HG02943 (cell line): ENCODE measurements around the gene RPL22.
"Not testable (repeated sequence)": the region's sequence is repeated elsewhere in the genome, so short reads cannot be mapped to it uniquely, and the experiment has no call there.

Source experiments
- ATAC-seq: cut with Tn5 transposase; IDR thresholded peaks from one replicate; pipeline ENCODE4 v1.9.1; 2021; ENCODE audit warnings: mild to moderate bottlenecking, low read depth, moderate library complexity; ENCODE audit not compliant: unreplicated experiment

Gene RPL22

DNA sequence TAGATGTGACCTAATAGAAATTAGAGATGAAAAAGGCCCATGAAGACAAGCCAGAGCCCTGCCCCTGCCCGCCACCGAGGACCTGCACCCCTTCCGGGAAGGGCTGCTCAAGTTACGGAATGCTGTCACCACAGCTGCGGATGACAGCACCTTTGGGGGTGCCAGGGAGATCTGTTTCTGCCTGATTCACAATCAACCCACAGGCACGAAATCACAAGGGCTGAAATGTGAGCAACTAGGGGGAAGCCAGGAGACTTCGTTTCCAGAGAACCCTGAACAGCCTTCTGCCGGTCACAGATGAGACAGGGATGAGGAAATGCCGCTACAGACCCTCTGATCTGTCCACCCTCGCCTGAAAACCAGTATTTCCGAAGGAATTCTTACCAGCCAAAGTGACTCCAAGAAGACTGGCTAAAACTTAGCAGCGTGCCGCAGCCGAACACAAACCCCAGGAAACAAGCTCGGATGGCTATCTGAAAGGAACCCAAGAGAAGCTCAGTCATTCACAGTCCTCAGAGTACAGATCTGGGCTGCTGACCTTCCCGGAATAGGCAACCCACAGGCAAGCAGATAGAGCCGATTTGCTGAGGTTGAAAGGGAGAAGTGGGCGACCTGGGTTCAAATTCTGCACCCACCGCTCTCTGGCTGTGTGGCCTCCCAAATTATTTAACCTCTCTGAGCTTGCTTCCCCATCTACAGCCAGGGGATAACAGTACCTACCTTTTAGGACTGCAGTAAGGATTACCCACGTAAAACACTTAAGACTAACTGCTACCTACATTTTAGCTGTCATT, 35.3 kb upstream of the RPL22 start:
- no peak for ATAC-seq

DNA sequence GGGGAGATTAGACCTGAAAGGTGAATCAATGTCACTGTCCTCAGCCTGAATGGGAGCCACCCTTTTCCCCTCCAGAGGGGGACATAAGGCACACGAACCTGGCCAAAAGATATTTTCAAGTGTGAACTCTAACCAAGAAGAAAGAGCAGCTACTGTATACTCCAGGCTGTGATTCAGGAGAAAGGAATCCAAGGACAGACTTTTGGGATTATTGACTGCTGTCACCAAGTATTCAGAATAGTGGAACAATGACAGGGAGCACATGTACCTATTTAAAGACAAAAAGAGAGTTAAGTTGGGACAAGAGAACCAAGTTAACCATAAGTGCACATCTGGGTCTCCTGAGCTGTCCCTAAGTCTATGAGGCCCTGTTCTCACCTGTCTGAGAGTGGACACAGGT, 34.0 kb upstream of the RPL22 start:
- no peak for ATAC-seq

DNA sequence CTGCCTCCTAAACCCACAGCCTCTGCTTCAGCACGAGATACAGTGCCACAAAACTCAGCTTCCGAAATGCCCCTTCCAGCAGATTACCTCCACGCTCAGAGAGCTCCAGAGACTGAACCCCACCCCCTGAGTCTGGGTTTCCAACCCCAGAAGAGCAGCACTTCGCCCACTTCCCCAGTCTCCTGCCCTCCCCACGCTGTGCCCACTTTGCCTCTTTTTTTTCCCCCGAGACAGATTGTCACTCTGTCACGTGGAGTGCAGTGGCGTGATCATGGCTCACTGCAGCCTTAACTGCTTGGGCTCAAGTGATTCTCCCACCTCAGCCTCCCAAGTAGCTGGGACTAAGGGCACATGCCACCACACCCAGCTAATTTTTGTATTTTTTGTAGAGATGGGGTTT, 26.3 kb upstream of the RPL22 start:
- ATAC-seq = no peak

DNA sequence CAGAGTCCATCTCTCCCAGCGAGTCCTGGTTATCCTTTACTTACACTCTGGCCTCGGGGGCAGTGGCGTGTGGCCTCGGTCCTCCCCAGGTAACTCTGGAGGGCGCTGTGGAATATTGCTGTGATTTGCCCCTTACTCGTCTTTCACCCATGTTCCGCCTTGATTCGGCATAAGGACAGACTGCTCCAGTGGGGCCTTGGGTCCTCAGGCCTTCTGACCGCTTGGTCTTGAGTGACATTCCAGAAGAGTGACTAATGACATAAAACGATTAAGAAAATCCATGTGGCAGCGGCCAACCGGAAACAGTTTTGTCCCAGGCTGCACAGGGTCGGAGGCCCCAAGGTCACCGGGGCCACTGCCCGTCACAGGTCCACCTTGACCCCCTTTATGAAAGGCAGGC, 25.3 kb upstream of the RPL22 start:
- no peak for ATAC-seq

DNA sequence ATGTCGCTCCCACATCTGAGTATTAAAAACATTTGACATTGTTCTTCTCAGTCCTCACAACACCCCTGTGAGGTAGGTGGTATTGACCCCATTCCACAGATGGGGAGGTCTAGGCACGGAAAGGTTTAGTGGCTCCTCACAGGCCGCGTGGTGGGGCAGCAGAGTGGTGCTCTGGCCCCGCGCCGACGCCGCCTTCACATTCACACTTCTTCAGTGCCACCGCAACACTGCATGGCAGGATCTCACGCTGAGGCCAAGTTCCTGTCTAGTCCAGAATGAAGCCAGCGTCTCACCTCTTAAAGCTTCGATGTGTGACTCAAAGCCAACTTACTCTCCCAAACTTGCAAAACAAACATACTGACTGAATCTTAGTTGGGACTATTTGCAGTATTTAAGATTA, 24.2 kb upstream of the RPL22 start:
- no peak for ATAC-seq

DNA sequence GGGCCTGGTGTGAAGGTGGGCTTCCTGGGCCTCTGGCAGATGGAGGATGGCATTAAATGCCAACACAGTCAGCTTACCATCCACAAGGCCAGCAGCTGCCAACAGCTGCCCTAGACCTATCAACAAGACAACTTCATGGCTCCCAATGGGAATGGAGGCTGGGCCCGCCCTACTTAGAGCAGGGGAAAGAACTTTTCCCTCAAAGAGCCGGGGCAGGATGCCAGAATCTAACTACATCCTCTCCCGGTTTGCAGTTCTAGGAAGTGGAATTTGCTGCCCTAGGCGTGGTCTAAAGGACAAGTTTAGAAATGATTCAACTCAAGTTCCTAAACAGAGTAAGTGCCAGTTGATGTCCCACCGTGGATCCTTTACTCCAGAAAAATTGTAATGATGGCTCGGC, 23.2 kb upstream of the RPL22 start:
- no peak for ATAC-seq

DNA sequence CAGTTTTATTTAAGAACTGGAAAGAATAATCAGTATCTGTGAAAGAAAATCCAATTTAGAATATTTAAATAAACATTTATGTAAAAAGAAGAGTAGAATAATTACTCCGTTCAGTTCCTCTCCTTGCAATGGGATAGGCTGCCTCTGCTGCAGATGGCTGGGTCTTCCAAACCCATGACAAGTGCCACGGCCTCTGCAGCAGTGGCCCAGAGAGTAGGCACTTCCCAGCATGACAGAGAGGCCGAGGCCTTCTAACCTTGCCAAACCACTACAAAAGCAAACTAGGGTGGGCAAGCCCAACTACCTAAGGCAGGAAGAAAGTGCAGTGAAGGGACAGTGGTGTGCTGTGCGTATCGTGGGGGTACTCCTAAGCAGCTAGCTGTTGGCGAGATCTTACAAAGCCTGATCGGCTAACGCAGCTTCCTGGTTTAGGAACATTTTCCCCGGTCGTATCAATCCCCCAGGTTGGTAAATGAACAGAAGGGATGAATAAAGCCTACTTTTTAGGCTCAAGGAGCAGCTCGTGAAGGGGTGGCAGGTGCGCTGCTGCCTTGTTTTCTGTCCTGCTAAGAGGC, 21.9 kb upstream of the RPL22 start:
- ATAC-seq = no peak

DNA sequence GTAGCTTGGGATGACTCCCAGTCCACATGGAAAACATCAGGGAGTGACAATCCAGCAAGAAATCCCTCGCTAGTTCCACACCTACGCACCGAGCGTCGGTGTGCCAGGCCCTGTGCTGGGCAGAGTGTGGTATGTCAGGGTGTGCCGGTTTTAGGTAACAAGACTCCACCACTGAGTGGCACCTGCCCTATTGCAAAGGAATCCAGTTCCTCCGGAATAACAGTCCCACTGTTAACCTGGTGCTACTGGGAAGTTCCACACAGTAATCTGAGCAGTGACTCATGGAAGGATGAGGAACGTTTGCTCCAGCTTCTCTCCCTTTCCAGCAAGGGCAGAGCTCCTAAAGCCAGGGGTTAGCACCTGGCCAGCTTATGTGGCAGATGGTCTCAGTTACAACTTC, 20.8 kb upstream of the RPL22 start:
- no peak for ATAC-seq

DNA sequence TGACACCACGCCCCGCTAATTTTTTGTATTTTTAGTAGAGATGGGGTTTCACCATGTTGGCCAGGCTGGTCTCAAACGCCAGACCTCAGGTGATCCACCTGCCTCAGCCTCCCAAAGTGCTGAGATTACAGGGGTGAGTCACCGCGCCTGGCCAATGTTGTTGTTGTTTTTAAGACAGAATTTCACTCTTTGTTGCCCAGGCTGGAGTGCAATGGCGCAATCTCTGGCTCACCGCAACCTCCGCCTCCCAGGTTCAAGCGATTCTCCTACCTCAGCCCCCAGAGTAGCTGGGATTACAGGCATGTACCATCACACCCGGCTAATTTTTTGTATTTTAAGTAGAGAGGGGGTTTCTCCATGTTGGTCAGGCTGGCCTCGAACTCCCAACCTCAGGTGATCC, 20.2 kb upstream of the RPL22 start:
- not testable (repeated sequence) for ATAC-seq

DNA sequence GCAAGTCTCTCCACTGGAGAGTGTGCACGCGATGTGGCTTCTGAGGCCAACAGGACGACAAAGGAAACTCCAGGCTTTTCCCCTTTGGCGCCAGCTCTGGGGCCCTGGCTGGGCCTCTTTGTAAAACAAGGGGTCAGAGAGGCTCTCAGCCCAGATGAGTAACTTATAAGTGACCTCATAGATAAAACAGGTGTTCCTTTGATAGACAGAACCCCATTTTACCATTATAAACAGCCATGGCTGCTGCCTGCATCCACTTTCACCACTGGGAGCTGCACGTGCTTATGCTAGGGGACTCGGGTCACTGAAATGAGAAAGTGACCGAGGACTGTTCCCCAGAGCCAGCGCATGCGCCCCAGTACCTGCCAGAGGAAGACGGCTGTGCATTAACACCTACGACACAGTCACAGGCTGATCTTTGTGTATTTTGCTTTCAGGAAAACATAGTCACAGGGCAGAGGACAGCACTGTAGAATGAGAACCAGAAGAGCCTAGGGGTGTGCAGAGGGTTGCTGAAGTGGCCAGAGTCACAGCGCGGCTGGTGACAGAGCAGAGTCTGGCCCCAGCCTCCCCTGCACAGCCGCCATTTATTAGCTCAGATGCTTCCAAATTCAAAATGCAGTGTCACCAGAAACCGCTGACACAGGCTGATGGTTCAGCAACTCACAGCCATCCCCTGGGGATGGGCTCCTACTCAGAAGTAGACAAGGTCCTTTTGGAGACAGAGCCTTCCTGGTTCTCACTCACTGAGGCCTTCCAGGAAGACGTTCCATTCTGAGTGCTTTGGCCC, 19.2 kb upstream of the RPL22 start:
- no peak for ATAC-seq

DNA sequence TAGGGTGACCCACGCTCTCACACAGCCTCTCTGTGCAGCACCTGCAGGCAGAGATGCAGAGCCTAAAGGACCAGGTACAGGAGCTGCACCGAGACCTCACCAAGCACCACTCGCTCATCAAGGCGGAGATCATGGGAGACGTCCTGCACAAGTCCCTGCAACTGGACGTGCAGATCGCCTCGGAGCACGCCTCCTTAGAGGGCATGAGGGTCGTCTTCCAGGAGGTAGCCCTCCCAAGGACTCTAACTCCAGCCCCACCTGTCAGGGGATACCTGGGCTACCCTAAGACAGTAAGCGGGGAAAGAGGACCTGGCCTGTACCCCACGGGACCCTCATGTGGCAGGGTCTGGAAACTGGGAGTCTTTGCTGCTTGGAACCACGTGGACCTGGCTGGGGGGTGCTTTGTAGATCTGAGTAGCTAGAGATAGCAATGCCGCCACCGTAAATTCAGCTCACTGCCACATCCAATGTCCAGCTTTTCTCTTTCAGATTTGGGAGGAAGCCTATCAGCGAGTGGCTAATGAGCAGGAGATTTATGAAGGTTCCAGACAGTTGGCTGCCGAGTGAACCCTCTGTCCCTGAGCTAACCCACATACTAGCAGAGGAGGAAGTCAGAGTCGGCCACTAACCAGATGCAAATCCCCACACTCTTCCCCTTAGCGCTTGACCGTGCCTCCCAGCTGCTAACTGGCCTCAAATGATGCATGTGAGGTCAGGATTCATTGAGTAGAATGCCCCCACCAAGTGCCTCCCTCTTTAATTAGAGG, 13.0 kb upstream of the RPL22 start:
- ATAC-seq = no peak

DNA sequence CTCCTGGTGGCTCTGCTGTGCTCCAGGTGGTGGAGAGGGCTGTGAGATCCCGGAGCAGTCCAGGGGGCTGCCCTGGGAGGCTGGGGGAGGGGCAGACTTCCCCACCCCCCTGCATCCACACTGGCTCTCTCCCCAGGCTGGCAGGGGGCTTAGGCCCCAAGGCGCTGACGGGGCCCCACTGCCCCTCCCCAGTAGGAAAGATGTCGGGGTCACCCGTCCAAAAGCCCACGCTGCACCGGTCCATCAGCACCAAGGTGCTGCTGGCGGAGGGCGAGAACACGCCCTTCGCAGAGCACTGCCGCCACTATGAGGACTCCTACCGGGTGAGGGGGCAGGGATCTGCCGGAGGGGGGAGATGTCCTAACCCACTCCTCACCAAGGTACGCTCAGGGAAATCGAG, 12.3 kb upstream of the RPL22 start:
- no peak for ATAC-seq

DNA sequence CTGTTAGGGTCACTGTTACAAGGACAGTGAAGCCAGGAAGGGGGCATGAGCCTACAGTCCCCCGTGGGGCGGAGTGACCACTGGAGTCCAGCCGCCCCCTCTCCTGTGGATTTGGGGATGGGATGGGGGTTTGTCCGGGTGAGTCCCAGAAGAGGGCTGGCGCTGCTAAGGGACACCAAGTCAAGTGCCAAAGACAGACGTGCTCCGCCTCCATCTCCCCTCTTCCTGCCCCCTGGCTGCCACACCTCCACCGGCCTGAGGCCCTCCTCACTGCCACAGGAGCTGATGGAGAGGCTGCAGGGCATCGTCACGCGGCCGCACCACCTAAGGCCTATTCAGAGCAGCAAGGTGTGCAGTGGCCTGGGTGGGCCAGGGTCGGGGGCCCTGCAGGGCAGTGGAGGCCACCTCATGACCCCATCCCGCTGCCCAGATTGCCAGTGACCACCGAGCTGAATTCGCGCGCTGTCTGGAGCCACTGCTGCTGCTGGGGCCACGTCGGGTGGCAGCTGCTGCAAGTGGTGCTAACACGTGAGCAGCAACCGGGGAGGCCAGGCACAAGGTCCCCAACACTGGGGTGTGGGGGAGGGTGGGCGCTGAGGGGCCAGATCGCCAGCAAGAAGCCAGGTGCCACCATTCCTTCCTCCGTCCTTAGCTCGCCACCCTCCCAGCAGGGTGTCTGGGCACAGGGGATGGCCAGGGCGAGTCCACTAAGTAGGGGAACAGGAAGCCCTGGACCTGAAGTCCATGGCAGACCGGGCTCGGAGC, 11.4 kb upstream of the RPL22 start:
- ATAC-seq = no peak

DNA sequence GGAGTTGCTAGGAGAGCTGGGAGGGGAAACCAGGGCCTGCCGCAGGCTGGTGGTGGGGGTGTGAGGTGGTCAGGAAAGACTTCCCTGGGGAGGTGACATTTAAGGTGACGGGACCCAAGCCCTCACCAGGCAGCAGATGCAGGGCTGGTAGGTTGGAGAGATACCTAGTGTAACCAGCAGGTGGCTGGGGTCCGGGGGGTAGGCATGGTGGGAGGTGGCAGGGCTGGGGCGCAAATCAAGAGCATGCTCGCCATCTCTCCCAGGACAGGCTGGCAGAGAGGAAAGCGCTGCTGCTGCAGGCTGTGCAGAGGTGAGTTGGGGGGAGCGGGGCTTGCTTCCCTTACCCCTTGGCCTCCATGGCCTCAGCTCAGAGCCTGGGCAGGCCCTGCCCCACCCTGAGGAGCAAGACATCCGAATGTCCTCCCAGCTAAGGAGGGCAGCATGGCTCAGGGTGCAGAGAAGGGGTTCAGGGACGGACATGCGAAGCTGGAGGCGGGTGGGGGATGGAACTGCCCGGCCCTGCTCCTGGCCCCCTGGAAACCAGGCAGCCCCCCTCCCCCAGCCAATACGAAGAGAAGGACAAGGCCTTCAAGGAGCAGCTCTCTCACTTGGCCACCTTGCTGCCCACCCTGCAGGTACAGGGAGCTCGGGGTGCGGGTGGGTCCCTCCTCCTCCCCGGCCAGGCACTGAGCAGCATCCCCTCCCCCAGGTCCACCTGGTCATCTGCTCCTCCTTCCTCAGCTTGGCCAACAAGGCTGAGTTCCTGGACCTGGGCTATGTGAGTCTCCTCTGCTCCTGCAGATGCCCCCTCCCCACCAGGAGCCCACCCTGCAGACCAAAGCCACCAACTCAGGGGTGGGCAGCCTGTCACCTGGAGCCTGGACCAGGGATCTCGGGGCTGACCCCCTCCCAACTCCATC, 10.5 kb upstream of the RPL22 start:
- ATAC-seq = no peak

DNA sequence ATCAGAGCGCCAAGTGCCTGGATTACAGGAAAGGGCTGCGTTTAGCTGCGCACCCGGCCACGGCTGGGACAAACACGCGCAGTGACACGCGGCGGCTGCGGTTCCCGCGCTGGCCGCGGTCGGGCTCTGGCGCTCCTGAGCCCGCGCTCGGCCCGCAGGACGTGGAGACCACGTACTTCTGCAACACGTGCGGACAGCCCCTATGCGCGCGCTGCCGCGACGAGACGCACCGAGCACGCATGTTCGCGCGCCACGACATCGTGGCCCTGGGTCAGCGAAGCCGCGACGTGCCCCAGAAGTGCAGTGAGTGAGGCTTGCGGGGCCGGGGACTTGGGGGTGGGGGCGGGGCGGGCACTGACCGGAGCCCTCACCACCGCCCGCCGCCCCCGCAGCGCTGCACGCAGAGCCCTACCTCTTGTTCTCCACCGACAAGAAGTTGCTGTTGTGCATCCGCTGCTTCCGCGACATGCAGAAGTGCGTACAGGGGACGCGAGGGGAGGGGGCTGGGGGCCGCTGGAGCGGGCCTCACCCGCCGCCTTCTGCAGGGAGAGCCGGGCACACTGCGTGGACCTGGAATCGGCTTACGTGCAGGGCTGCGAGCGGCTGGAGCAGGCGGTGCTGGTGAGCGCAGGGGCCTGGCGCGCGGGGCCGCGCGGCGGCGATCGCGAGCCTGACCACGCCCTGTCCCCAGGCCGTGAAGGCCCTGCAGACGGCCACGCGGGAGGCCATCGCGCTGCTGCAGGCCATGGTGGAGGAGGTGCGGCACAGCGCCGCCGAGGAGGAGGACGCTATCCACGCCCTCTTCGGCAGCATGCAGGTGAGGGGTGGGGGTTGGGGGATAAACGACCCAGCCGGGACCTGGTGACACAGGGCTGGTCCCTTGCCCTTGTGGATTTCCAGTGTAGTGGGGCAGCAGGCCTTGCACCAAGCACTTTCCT, 9.6 kb upstream of the RPL22 start:
- no peak for ATAC-seq

DNA sequence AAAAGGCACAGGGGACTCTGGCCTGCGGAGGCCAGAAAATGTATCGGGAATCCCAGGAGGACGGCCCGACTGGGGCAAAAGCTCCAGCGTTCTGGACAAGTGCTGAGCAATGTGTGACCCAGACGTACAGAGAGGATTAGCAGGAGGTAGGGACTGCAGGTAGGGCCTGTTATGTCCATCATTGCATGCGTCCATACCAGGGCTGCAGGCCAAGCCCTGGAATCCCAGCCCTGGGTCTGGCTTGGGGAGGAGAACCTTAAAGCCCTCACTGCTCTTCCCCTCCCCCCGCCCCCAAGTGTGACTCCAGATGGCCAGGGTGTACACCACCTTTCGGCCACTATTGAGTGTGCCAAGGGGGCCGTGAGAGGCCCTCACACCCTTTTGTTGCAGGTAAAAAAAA, 8.5 kb upstream of the RPL22 start:
- no peak for ATAC-seq

DNA sequence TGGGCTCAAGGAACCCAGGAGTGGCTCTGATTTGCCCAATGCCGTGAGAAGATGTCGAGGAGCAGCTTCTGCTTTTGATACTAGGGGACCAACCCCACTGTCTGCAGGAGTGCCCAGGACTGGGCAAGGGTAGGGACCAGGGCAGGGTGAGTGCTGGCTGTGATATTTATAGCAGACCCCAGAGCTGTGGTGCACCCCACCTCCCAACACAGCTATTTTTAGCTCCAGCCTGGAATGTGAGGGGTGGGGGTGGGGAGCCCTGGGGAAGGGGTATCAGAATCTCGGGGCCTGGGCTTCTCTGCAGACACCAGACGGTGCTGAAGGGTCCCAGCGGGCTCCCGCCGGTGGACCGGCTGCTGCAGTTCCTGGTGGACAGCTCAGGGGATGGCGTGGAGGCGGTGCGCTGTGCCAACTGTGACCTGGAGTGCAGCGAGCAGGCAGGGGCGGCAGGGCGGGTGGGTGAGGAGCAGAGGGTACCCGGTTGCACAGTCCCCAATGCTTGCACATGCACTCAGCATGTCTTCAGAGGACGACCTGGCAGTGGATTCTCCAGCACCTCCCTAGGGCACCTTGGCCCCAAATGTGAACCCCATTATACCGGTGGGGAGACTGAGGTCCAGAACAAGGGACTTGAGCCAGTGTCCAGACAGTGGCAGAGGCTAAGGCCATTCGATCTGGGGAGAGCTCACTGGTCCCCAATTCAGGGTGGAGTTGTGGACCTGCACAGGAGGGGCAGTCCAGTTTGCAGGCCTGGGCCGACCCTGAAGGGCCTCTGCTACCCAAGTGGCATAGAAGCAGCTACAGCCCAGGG, 7.9 kb upstream of the RPL22 start:
- no peak for ATAC-seq
